Right lung (tissue), 5 donors: ENCODE results near the gene SSR3. TPM values are rescaled to one million over a fixed set of nuclear protein-coding genes. Genes with fewer than 3 reads are reported as not detected.

Experiments used
- DNase-seq, 2 donors: peaks; one replicate each; pipeline ENCODE4 v3.0.0-alpha.2; 2013
- polyA plus RNA-seq, 5 donors: library from polyadenylated mRNA; unstranded; fragments of 120-200 nt; gene quantifications; one replicate each; pipeline versions ENCODE4 v1.2.1 to v1.2.3, GENCODE V29; 2013; ENCODE audit warnings: inconsistent platforms in 1 of 5, low replicate concordance in 1 of 5; ENCODE audit not compliant: insufficient read length in 5 of 5, insufficient read depth in 1 of 5

SSR3 gene
- polyA plus RNA-seq, 5 donors: 104 to 128 (median 119) TPM

DNA sequence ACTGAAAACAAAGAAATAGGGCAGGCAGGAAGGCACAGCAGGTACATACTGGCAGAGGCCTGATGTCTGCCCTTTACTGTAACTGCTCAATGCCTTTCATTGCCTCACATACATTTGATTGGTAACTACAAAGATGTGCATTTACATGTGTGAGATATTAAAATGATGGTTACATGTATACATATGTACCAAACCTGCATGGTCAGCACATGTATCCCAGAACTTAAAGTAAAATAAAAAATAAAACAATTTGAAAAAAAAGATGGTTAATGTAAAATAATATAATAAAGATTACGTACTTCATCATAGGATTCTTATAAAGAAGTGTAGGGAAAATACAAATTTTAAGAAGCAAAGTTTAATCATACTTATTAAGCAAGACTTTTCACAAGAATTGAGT lies 15.1 kb downstream of the SSR3 start:
- no peak for DNase-seq

DNA sequence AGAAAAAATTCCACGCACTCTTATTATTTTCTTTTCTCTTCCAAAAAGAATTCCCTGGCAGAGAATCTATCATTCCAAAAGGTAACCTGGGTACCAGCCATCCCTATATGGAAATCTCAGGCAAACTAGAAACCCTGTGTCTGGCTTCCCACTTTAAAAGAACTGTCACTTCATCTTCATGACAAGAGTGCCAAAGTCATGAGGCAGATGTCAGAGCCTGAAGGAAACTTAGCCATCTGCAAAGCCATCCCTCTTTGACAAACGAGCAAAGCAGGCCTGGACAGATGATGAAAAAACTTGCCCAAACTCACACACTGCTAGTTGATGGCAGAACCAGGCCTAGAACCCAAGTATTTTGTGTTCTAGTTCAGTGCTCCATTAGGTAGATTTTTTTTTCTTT lies 15.9 kb downstream of the SSR3 start:
- DNase-seq: no peak

DNA sequence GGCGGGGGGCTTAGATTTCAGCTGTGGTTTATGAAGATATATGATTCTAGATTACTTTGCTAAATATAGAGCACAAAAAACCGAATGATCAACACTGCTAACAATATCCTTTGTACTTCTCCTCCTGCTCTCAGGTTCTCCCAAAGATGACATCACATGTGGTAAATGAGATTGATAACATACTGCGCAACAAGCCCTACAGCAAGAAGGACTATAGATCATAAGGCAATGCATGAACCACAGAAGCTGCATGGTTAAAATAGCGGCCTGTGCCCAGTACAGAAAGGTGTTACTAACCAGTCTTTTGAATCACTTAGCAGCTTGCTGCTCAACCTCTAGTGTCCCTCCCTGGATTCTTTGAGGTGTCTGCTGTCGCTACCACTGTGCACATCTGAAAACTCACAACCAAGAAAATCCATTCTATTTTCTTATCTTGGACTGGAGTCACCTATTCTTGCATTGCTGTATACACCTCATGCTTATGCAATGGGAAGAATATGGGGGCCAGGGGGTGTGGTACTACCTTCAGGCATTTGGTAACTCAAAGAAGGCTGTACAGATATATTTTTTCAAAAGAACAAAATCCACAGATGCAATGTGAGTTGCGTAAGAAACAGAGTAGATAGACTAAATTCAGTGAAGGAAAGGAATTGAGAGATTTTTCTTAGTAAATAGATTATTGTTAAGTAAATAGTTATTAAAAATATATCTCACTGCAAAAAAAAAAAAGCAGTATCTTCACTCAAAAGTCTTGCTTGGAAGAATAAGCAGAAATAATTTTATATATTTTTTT lies 18.2 kb downstream of the SSR3 start:
- no peak for DNase-seq

DNA sequence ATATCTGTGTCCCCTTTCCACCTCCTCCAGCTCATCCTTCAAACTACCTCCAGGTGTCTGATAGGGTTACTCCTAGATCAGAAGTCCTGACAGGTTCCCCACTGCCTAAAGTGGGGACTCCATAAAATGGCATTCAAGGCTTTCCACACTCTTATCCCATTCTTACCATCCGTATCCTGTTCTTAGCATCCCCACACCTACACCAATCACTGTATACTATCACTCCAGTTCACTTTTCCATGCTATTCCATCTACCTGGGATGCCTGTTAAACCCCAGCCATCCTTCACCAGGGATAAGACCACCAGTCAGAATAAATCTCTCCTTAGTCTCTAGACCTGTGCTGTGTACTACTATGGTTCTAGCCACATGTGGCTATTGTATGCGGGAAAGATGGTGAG lies 19.1 kb downstream of the SSR3 start:
- DNase-seq: no peak

DNA sequence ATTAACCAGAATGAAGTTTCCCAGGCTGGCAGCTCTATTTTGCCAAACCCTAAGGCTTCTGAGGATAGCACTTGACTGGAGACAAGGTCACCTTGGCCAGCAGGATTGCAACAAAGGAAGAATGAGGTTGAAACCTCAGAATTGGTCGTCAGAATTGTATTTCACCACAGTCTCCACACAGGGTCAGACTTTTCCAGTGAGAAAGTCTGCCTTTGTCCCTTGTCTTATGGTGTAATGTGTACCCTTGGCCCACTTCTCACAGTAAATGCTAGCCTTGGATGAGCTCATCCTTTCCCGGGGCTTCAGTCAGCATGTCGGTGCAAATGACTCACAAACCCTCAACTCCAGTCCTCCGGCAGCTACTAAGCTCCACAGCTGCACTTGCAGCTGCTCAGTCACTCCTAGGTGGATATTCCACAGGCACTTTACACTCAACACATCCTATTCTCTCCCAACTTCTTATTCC lies 19.7 kb downstream of the SSR3 start:
- DNase-seq: peak; percentile 39 to 51

DNA sequence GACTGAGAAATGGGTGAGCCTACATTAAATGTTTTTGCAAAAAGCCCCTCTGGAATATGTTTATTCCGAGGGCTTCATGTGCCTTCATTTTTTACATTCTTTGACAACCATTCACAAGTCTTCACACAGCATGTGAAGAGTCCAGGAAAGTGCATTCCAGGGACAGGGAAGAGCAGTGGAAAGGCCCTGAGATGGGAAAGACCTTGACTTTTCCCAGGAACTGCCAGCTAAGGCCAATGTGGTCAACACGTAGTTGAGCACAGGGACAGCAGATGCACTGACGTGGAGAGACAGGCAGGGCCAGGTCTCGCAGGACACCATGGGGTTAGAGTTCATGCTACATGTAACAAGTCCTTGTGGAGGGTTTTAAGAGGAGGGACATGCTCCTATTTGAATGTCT lies 21.7 kb downstream of the SSR3 start:
- no peak for DNase-seq

DNA sequence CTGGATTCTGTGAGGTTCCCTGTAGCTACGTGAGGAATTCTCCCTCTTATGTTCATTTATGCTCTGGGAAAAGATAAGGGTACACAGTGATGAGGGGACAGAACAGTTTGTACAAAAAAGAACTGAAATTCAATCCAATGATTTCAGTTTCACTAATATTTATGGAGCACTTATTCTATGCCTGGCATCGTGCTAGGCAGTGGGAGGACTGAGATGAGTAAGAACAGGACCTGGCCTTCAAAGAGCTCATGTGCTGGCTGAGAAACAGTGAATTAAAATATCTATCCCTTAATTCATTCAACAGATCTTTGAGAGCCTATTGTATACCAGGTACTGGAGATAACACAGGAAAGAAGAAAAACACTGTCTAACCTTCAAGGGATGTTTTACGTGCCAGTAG lies 22.2 kb downstream of the SSR3 start:
- no peak for DNase-seq

DNA sequence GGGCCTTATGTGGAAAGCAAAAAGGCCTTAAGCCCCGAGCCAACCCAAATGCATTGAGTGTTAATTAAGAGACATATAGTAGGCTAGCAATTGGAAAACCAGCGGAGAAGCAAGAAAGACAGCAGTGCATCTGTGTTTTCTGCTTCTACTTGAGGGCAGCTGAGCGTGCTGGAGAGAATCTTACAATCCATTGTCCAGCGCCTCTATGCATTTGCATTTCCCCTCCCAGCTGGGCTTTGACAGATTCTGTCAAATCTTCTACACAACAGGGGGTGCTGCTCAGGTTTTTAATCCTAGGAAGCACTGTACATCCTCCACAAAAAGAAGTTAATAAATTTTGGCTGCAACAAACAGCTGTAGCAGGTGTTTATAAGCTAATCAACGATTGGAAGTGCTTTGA lies 23.9 kb downstream of the SSR3 start:
- DNase-seq: no peak

DNA sequence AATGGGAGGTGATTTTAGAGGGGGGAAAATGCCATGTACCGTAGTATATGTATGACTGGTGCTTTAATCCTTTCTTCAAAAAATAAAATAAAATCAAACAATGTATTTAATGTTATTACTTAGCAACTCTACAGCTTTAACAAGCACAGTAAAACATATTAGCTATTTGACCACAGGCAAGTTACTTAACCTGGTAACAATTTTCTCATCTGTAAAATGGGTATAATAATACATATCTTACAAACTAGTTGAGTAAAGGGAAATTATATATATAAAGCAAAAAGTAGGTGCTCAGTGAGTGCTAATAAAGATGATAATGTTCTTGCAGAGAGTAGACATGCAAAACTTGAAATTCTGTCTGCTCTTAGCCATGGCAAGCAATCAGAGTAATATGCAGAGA lies 27.9 kb downstream of the SSR3 start:
- no peak for DNase-seq

DNA sequence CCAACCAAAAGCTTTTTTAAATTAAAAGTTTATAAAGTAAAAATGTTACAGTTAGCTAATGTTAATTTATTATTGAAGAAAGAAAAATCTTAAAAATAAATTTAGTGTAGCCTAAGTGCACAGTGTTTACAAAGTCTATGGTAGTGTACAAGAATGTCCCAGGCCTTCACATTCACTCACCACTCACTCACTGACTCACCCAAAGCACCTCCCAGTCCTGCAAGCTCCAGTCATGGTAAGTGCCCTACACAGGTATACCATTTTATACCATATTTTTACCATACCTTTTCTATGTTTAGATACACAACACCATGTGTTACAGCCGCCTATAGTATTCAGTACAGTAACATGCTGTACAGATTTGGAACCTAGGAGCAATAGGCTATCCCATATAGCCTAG lies 29.1 kb downstream of the SSR3 start:
- no peak for DNase-seq

DNA sequence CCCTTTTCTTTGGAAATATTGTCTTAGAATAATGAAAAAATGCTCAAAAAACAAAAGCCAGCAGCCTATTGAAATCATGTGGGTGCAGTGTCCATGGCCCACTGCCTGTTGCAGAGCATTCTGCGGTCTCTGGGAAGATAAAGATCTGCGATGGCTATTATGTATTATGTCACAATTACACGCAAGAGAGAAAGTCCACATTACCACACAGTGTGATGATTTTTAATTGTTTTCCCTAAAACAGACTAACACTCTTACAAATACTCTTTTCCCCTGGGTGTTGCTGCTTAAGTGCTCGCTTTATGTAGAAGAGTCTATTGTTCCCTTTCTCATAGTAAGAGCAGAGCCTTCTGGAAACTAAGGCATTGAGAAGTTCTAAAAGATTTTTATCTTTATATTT lies 32.2 kb downstream of the SSR3 start:
- no peak for DNase-seq

DNA sequence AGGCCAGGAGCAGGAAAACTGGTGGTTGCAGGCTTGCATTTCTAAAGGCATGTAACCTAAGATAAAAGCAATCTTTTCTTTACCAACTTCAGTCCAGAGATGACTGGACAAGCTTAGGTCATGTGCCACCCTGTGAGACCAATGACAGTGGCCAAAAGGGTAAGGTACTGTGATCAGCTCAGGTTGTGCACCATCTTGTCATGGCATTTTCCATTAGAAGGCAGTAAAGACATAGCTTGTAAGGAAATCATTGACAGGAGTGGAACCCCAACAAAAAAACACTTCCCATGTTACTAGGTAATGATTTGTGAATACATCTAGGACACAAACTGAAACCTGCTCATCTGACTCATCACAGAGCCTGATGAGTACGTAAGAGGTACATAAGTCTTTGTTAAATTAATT lies 35.2 kb downstream of the SSR3 start:
- DNase-seq: no peak

DNA sequence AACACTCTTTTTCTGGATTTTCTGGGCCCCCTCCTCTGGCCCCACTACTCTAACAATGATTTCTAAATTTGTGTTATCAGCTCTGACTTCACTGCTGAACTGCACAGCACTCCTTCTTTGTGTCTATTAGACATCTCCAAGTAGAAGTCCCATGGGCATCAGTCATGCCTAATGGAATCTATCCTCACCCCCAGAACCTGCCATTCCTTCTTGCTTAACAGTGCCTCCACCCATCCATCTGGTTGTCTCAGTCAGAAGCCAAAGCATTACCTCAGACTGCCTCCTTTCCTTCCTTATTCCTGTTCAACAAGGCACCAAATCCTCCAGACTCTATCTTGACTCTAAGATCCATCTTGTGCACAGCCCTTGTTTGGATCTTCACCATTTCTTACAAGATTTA lies 36.2 kb downstream of the SSR3 start:
- no peak for DNase-seq

DNA sequence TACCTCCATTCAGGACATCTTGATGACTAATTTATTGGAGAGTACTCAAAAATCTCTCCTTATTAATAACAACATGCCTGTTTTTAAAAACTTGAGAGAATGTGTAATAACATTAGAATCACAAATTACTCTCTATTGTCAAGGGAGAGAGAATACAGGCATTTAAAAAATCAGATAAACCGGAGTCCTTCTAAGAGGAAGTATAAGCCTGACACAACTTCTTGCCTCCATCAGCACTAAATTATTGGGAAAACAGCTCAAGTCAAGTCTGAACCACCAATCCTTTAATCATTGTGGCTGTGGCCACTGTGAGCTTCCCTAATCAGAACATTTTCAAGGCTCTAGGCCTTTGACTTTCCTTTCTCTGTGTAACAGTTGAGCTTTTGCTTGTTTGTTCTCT lies 38.0 kb downstream of the SSR3 start:
- DNase-seq: no peak

DNA sequence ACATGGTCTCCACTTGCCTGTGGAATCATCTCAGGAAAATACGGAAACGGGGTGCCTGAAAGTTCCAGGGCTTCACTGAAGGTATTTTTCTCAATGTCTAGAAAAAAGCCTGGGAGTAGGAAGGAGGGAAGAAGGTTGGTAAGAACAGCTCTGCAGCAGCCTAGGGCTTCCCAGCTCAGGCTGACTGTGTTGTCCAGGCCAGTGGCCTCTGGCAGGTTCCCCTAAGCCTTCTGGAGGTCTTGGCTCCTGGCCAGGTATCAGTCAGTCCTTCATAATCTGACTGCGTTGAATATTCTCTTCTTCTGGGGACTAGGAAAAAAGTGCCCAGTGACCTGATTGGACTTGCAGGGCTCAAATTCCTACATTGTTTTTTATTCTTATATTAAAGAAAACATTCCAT lies 38.6 kb downstream of the SSR3 start:
- DNase-seq: no peak

DNA sequence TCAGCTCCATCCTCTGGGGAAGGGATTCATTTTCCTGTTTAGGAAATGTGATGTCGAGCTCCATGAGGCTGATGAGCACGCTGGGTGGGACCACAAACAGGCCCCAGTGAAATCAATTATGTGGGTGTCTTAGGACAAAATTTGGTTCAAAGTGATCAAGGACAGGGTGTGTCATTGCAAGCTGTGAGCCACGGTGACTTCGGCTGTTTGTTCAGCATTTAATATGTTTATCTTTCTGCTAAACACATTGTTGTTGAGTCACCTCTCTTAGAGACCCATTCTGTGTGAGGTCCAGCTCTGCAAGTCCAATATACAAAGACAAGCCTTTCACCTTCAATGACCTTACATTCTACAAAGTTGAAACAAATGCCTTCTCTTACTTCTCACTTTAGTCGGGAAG lies 41.3 kb downstream of the SSR3 start:
- DNase-seq: no peak

DNA sequence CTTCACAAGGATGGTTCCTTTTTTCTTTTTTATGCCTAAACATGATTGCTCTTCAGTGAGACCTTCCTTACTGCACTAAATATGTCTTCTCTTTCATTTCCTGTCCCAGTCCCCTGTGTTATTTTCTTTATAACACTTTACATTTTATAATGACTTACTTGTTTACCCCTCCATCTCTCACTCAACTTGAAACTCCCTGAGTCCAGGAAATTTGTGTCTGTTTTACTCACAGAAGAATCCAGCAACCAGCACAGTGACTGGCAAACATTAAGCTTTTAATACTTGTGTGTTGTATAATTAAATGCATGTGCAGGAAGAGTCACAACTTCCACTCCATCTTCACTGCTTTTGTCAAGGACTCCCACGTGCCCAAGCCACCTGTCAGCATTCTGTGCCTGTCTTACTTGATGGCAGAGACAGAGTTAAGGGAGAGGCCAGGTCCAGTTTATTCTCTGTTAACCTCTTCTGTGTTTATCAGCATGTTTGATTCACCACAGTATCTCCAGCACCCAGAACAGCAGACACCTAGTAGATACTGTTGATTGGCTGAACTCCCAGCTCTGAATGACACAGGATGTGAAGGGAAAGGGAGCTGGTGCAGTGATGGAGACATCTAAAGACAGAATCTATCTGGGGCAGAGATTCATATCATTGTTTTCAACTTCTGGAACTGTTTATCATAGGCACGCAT lies 42.8 kb downstream of the SSR3 start:
- no peak for DNase-seq

DNA sequence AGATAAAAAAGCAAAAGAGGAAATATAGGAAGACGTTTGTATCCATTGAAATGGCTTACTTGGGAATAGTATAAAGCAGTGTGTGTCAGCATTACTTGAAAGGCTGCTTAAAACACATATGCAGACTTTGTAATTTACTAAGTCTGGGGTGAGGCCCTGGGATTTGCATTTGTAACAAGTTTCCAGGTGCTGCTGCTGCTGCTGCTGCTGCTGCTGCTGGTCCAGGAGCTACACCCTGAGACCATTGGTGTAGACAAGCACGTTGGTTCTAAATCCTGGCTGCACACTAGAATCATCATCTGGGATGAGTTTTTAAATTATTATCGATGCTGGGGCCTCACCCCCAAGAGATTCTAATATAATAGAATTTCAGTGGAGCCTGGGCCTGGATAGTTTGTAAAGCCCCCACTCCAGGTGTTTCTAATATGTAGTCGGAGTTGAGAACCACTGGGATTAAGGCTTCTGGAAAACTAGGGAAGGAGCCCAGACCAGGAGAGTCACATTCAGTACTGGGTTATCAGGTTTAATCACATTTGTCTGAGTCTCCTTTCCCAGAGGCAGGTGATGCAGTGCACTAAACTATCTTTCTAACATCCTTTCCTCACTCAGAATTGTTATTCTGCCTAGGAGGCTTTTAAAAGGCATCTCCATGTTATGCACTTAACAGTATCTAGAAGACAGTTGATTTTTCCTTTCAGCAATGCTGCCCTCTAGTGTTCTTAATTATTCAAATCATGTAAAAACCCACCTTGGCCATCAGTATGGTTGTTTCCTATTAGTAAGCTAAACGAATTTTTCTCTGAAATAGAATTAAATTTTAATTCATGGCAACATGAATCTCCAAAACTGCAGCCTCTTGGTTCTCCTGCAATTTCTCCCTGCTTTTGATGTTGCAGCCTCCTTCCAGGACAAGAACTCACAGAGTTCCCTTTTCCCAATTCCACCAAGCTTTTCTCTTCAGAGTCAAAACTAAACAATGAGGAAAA lies 45.4 kb downstream of the SSR3 start:
- DNase-seq: peak; percentile 10 to 41

DNA sequence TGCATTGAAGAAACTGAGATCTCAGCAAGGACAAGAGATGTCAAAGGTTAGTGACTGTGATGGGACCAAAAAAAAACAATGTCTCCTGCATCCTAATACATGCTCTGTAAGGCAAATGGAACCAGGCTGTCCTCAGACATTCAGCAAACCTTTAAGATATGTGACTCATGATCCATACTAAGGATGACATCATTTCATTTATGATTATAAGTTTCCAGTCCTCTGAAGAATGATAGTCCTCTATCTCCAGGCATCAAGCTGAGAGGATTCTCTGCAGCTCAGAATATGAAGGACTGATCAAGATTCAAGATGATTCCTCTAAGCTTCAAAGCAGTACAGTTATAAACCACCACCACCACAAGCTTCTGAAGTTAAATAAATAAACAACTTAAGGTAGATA lies 47.6 kb downstream of the SSR3 start:
- no peak for DNase-seq

DNA sequence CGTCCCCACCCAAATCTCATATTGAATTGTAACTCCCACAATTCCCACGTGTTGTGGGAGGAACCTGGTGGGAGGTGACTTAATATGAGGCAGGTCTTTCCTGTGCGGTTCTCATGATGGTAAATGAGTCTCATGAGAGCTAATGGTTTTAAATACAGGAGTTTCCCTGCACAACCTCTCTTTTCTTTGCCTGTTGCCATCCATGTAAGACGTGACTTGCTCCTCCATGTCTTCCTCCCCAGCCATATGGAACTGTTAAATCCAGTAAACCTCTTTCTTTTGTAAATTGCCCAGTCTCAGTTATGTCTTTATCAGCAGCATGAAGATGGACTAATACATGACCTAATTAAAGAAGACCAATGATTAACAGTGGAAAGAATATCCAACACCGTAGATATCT lies 56.6 kb downstream of the SSR3 start:
- DNase-seq: no peak

DNA sequence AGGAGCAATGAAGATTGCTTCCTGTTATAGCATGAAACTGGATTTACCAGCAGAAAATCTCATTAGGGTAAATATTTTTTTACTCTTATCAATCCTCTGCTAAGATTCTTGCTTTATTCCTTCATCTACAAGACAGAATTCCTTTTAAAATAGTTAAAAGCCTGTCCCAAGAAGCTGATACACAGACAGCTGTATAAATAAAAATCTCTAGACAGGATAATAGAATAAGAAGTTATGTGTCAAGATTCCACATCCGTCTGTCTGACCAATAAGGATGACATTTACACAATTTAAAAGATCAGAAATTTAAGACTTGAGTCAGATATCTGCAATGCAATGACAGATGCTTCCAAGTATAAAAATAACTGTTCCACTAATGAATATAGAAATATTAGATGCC lies 57.6 kb downstream of the SSR3 start:
- no peak for DNase-seq

DNA sequence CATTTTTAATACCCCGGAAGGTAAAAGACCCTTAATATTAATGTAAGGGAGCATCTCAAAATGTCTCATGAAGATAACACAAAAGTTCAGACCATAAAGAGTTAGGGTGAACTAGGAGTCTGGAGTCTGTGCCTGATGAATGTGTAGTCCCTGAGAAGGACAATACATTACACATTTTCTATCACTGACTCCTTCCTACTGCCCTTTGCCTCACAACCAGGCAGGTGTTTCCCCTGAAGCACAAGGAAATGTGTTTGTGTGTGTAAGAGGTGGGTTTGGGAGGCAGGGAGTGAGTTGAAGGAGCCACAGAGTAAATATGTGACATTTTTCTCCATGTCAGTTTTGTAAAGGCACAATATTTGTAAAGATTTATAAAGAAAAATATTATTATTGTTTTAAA lies 59.1 kb downstream of the SSR3 start:
- DNase-seq: no peak
